Measurements from ENCODE around the gene ZNF2. TPM values are rescaled to one million over a fixed set of nuclear protein-coding genes. Genes with fewer than 3 reads are reported as not detected.

Gene ZNF2
- total RNA-seq = 1 to 10 TPM in 2 of 3 donors, under 1 TPM in 1; 0.96 to 2.7 (median 2.4) TPM
- total RNA-seq (2013) = 8.0 TPM

- Histone ChIP-seq H3K36me3 (ENCODE audit: control insufficient read depth, insufficient read depth, low read length) (no peaks in the 10 kb centered on the region), H3K27me3 (ENCODE audit: control insufficient read depth, insufficient read depth, low read length) (no peaks in the 10 kb centered on the region), H3K4me3 (ENCODE audit: low read length) (peak within 1 kb of the TSS; percentile 97), H3K4me1 (ENCODE audit: control insufficient read depth, insufficient read depth, low read length) (peaks cover 12% of the 10 kb centered on the region), H3K27ac (ENCODE audit: low read length) (peak within 1 kb of the TSS; percentile 94), H3K9me3 (ENCODE audit: control insufficient read depth, insufficient read depth, low read length) (no peaks in the 10 kb centered on the region)
- Mint-ChIP-seq H3K36me3 (no peaks in the 10 kb centered on the region), H3K4me3 (peak within 1 kb of the TSS; percentile 100), H3K27ac (peak within 1 kb of the TSS; percentile 95 to 98), H3K27me3 (ENCODE audit: low read depth in 2 of 2) (no peaks in the 10 kb centered on the region), H3K9me3 (no peaks in the 10 kb centered on the region), H3K4me1 (peaks cover 19 to 28% of the 10 kb centered on the region in 2 donors)
- DNase-seq (peak; percentile 95 to 99), ATAC-seq (peak; percentile 94 to 96 (median 95))
- no peak for TF ChIP-seq CTCF (IDR thresholded peaks at IDR 0.05)
- intact Hi-C loops (cut with micrococcal nuclease) = loop anchor here (1.0 kb wide), 2 partner anchors 42 to 237 kb away; partner anchors contain the start of genes FAHD2A and ZNF892
- WGBS (ENCODE audit: insufficient coverage) = under 1% methylated on average over 56 of the region's 56 CpGs
Observed at GRCh38 chr2:95165371-95166064, at the start of gene ZNF2. TSS of gene ZNF2 (plus strand) at chr2:95165809. CDS start at chr2:95176227, 10,418 bp downstream.

- Mint-ChIP-seq H3K27ac (peak overlapping the region; percentile 90), H3K36me3 (no peaks in the 10 kb centered on the region), H3K4me3 (peak overlapping the region; percentile 96), H3K9me3 (no peaks in the 10 kb centered on the region), H3K27me3 (ENCODE audit: low read depth in 2 of 2) (no peaks in the 10 kb centered on the region), H3K4me1 (peaks cover 46 to 50% of the 10 kb centered on the region in 2 donors)
- no peaks in the 10 kb centered on the region for H3K9me3 ChIP-seq (ENCODE audit: control insufficient read depth, insufficient read depth, low read length)
- WGBS (ENCODE audit: insufficient coverage) = 4% methylated on average over 11 of the region's 11 CpGs
- peaks cover 6% of the 10 kb centered on the region for H3K36me3 ChIP-seq (ENCODE audit: control insufficient read depth, insufficient read depth, low read length)
- H3K27ac ChIP-seq (ENCODE audit: low read length) = peak overlapping the region; percentile 90
- H3K27me3 ChIP-seq (ENCODE audit: control insufficient read depth, insufficient read depth, low read length) = no peaks in the 10 kb centered on the region
- H3K4me1 ChIP-seq (ENCODE audit: control insufficient read depth, insufficient read depth, low read length) = peaks cover 19% of the 10 kb centered on the region
- DNase-seq = no peak
- no peak for TF ChIP-seq CTCF (IDR thresholded peaks at IDR 0.05)
- ATAC-seq = no peak
- intact Hi-C loops (cut with micrococcal nuclease) = no loop called here
- peak overlapping the region; percentile 97 for H3K4me3 ChIP-seq (ENCODE audit: low read length)
Observed at GRCh38 chr2:95121093-95121406, 44.6 kb upstream of the ZNF2 start.

- peak within 1 kb of the TSS; percentile 96 for H3K4me3 Mint-ChIP-seq
- Histone ChIP-seq H3K4me1 (ENCODE audit: control insufficient read depth, insufficient read depth, low read length) (peaks cover 19% of the 10 kb centered on the region), H3K4me3 (ENCODE audit: low read length) (peak within 1 kb of the TSS; percentile 97), H3K9me3 (ENCODE audit: control insufficient read depth, insufficient read depth, low read length) (no peaks in the 10 kb centered on the region), H3K36me3 (ENCODE audit: control insufficient read depth, insufficient read depth, low read length) (peaks cover 2% of the 10 kb centered on the region), H3K27ac (ENCODE audit: low read length) (peak within 1 kb of the TSS; percentile 90), H3K27me3 (ENCODE audit: control insufficient read depth, insufficient read depth, low read length) (peaks cover under 1% of the 10 kb centered on the region)
- under 1% methylated on average over 86 of the region's 86 CpGs for WGBS (ENCODE audit: insufficient coverage)
- H3K9me3 Mint-ChIP-seq = no peaks in the 10 kb centered on the region
- H3K27ac Mint-ChIP-seq = peak within 1 kb of the TSS; percentile 90
- no peaks in the 10 kb centered on the region for H3K36me3 Mint-ChIP-seq
- intact Hi-C loops (cut with micrococcal nuclease) = loop anchor here (1.0 to 2.0 kb wide), 2 partner anchors 39 to 86 kb away; partner anchors contain the start of gene ZNF892
- ATAC-seq (peak; percentile 96), DNase-seq (peak; percentile 86 to 87)
- peaks cover 46 to 50% of the 10 kb centered on the region in 2 donors for H3K4me1 Mint-ChIP-seq
- H3K27me3 Mint-ChIP-seq (ENCODE audit: low read depth in 2 of 2) = peaks cover 0 to 3% of the 10 kb centered on the region in 2 donors
- TF ChIP-seq CTCF (IDR thresholded peaks at IDR 0.05) = no peak
Observed at GRCh38 chr2:95121407-95122196, 44.0 kb upstream of the ZNF2 start, which contains the start of gene MRPS5. TSS of gene MRPS5 (minus strand) at chr2:95121808. CDS start at chr2:95121791, 17 bp downstream.

Measured in natural killer cell (primary cell).